ENCODE measurements around the gene BAD. TPM values are rescaled to one million over a fixed set of nuclear protein-coding genes. Genes with fewer than 3 reads are reported as not detected.

The BAD gene
- polyA plus RNA-seq, 2 of the 4 experiments (the other 2 are of a cell fraction) = 33.7 to 68.4 TPM

DNA sequence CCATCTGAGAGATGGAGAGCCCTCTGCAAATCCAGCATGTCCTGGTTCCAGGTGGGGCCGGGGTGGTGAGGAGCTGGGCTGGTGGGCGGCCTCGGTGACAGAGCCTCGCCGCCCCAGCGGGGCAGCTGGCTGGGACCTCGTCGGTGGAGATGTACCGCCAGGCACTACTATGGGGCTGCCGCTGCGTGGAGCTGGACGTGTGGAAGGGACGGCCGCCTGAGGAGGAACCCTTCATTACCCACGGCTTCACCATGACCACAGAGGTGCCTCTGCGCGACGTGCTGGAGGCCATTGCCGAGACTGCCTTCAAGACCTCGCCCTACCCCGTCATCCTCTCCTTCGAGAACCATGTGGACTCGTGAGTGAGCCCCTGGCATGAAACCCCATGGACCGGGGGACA is 26.1 kb downstream of the BAD start (continued):
- TF ChIP-seq MYC (IDR thresholded peaks at IDR 0.05; ENCODE audit: borderline replicate concordance, low read length) (no peak), EHF (CRISPR knock-in tag; IDR thresholded peaks at IDR 0.05) (no peak), JUN (IDR thresholded peaks at IDR 0.05) (no peak)

DNA sequence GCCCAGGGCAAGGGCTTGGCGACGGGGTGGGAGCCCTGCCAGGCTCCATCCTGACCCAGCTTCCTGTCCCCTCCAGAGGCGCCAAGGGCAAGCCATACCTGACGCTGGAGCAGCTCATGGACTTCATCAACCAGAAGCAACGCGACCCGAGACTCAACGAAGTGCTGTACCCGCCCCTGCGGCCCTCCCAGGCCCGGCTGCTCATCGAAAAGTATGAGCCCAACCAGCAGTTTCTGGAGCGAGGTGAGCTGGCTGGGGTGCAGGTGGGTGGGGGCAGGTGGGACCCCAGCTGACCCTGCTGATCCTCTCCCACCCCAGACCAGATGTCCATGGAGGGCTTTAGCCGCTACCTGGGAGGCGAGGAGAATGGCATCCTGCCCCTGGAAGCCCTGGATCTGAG is 28.2 kb downstream of the BAD start:
- no peak for DNase-seq (ENCODE audit: low read depth in 1 of 2, low spot score in 1 of 2)
- Histone ChIP-seq H3K4me2 (no peak overlapping the region), H3K4me3 (no peak overlapping the region), H3K27ac (no peak overlapping the region), H3K4me1 (peaks cover 17% of the 10 kb centered on the region), H3K9me3 (no peaks in the 10 kb centered on the region)
- ChIA-PET POLR2A (no interaction called here), CTCF (interaction anchor here (1.1 to 6.4 kb wide), 6 partner anchors 10 to 193 kb away, joined by 3 to 76 read pairs (median 6); partner anchors contain the start of genes CATSPERZ, ESRRA and PPP1R14B)
- no peak for ATAC-seq
- no peak for TF ChIP-seq CHD4 (IDR thresholded peaks at IDR 0.05; ENCODE audit: borderline replicate concordance)
- TF ChIP-seq HDAC2 (IDR thresholded peaks at IDR 0.05) = no peak
- TF ChIP-seq, protein P1, sequence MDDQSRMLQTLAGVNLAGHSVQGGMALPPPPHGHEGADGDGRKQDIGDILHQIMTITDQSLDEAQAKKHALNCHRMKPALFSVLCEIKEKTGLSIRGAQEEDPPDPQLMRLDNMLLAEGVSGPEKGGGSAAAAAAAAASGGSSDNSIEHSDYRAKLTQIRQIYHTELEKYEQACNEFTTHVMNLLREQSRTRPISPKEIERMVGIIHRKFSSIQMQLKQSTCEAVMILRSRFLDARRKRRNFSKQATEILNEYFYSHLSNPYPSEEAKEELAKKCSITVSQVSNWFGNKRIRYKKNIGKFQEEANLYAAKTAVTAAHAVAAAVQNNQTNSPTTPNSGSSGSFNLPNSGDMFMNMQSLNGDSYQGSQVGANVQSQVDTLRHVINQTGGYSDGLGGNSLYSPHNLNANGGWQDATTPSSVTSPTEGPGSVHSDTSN (IDR thresholded peaks at IDR 0.05) = no peak
- 96% methylated on average over 10 of the region's 15 CpGs for WGBS (ENCODE audit: missing lambda C conversion rate)
- no peak for FAIRE-seq

DNA sequence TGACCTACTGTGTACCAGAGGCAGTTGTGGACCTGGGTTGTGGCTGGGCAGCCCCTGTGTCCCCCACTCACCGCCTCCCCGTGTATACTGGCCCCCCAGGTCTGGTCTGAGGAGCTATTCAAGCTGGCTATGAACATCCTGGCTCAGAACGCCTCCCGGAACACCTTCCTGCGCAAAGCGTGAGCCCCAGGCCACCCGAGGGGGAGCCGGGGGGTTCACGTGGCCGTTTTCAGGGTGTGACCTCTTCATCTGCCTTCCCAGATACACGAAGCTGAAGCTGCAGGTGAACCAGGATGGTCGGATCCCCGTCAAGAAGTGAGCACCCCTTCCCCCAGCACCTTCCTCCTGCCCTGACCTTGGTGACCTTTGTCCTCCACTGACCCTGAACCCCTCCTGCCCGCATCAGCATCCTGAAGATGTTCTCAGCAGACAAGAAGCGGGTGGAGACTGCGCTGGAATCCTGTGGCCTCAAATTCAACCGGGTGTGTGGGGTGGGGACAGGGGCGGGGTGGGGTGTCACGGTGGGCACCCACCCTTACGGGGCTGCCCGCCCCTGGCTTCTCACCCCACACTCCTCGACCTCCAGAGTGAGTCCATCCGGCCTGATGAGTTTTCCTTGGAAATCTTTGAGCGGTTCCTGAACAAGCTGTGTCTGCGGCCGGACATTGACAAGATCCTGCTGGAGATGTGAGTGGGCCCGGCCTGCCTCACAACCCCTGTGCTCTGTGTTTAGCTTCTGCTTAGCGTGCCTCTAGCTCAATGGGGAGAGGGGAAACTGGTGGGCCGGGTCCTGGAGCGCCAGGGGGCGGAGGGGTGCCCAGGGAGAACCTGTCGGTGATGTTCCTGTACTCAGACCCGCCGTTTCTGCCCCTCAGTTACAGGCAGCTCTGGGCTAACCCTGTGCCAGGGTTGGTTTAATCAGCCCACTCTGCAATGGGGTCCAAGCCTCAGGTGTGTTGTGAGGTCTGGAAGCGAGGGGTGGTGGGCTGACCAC is 29.0 kb downstream of the BAD start:
- no peak for DNase-seq (ENCODE audit: low read depth in 1 of 2, low spot score in 1 of 2)
- Histone ChIP-seq H3K4me3 (no peak overlapping the region), H3K27ac (no peak overlapping the region), H3K4me2 (no peak overlapping the region), H3K4me1 (peaks cover 22% of the 10 kb centered on the region), H3K9me3 (no peaks in the 10 kb centered on the region)
- ChIA-PET POLR2A (no interaction called here), CTCF (interaction anchor here (0.6 to 6.4 kb wide), 10 partner anchors 9 to 194 kb away, joined by 3 to 76 read pairs (median 5); partner anchors contain the start of genes CATSPERZ, ESRRA, FERMT3 and PPP1R14B)
- no peak for ATAC-seq
- 93% methylated on average over 30 of the region's 35 CpGs for WGBS (ENCODE audit: missing lambda C conversion rate)
- TF ChIP-seq HOXB13 (CRISPR knock-in tag; IDR thresholded peaks at IDR 0.05; ENCODE audit: low read depth) (no peak), TFCP2L1 (CRISPR knock-in tag; IDR thresholded peaks at IDR 0.05) (no peak), ZC3H11A (IDR thresholded peaks at IDR 0.05) (no peak), RCOR1 (IDR thresholded peaks at IDR 0.05; ENCODE audit: low read depth, low read length) (no peak), ZFP36 (IDR thresholded peaks at IDR 0.05; ENCODE audit: borderline replicate concordance, partially characterized antibody) (no peak), HDAC2 (IDR thresholded peaks at IDR 0.05) (no peak), ZNF302 (CRISPR knock-in tag; IDR thresholded peaks at IDR 0.05) (no peak), CHD2 (IDR thresholded peaks at IDR 0.05; ENCODE audit: low read length, partially characterized antibody) (no peak), POLR2AphosphoS2 (conservative IDR thresholded peaks at IDR 0.05; ENCODE audit: low read length) (no peak), MYC (IDR thresholded peaks at IDR 0.05; ENCODE audit: borderline replicate concordance, low read length) (no peak), NR3C1 (IDR thresholded peaks at IDR 0.05) (no peak), EHF (CRISPR knock-in tag; IDR thresholded peaks at IDR 0.05) (no peak), HOXB5 (CRISPR knock-in tag; IDR thresholded peaks at IDR 0.05) (no peak), POLR2A (IDR thresholded peaks at IDR 0.05; ENCODE audit: low read length) (no peak)
- TF ChIP-seq, protein P2, sequence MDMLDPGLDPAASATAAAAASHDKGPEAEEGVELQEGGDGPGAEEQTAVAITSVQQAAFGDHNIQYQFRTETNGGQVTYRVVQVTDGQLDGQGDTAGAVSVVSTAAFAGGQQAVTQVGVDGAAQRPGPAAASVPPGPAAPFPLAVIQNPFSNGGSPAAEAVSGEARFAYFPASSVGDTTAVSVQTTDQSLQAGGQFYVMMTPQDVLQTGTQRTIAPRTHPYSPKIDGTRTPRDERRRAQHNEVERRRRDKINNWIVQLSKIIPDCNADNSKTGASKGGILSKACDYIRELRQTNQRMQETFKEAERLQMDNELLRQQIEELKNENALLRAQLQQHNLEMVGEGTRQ (IDR thresholded peaks at IDR 0.05) = no peak
- TF ChIP-seq, protein P3, sequence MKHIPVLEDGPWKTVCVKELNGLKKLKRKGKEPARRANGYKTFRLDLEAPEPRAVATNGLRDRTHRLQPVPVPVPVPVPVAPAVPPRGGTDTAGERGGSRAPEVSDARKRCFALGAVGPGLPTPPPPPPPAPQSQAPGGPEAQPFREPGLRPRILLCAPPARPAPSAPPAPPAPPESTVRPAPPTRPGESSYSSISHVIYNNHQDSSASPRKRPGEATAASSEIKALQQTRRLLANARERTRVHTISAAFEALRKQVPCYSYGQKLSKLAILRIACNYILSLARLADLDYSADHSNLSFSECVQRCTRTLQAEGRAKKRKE (CRISPR knock-in tag; IDR thresholded peaks at IDR 0.05; ENCODE audit: low read depth) = no peak
- TF ChIP-seq, protein P4, sequence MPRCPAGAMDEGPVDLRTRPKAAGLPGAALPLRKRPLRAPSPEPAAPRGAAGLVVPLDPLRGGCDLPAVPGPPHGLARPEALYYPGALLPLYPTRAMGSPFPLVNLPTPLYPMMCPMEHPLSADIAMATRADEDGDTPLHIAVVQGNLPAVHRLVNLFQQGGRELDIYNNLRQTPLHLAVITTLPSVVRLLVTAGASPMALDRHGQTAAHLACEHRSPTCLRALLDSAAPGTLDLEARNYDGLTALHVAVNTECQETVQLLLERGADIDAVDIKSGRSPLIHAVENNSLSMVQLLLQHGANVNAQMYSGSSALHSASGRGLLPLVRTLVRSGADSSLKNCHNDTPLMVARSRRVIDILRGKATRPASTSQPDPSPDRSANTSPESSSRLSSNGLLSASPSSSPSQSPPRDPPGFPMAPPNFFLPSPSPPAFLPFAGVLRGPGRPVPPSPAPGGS (IDR thresholded peaks at IDR 0.05) = no peak
- TF ChIP-seq, protein P1 (IDR thresholded peaks at IDR 0.05) = no peak
- FAIRE-seq = no peak

All from A549 (cell line).